Heart right ventricle (tissue), 16 donors: ENCODE measurements around the gene ITGA4. TPM values are rescaled to one million over a fixed set of nuclear protein-coding genes. Genes with fewer than 3 reads are reported as not detected.

Experiments used
- ATAC-seq, 8 donors: fragments of 200-7000 bp; cut with Tn5 transposase; one replicate each; pipeline ENCODE4 v1.9.1; 2020; ENCODE audit warnings: mild to moderate bottlenecking in 8 of 8, moderate library complexity in 8 of 8, moderate number of reproducible peaks in 1 of 8
- DNase-seq, 2 donors: peaks; one replicate each; pipeline ENCODE4 v3.0.0-alpha.2; 2020
- H3K27ac ChIP-seq, 10 donors: fragments of 200-600 bp; sonication (generic) in 2 of 10; one replicate each; pipeline versions ENCODE4 v1.5.0 to v1.8.0; 2020 to 2022; ENCODE audit warnings: mild to moderate bottlenecking in 3 of 10
- H3K27me3 ChIP-seq, 7 donors: fragments of 200-600 bp; one replicate each; pipeline ENCODE4 v1.8.0; 2021 to 2022; ENCODE audit warnings: mild to moderate bottlenecking in 2 of 7
- H3K36me3 ChIP-seq, 9 donors: fragments of 200-600 bp; sonication (generic) in 1 of 9; one replicate each; pipeline versions ENCODE4 v1.5.0 to v1.8.0; 2020 to 2022; ENCODE audit warnings: mild to moderate bottlenecking in 2 of 9
- H3K4me1 ChIP-seq, 9 donors: fragments of 200-600 bp; sonication (generic) in 1 of 9; one replicate each; pipeline versions ENCODE4 v1.5.0 to v1.8.0; 2020 to 2022; ENCODE audit warnings: mild to moderate bottlenecking in 4 of 9
- H3K4me3 ChIP-seq, 10 donors: fragments of 200-600 bp; sonication (generic) in 2 of 10; one replicate each; pipeline versions ENCODE4 v1.5.0 to v1.8.0; 2020 to 2022; ENCODE audit warnings: mild to moderate bottlenecking in 7 of 10, moderate library complexity in 2 of 10
- H3K9me3 ChIP-seq, 11 donors: fragments of 200-600 bp in 10 of 11; sonication (generic) in 2 of 11; one replicate each; pipeline versions ENCODE4 v1.5.0 to v1.8.0; 2013 to 2022; ENCODE audit warnings: mild to moderate bottlenecking in 2 of 11, control low read depth in 1 of 11, moderate library complexity in 1 of 11
- CTCF ChIP-seq, 9 donors: fragments of 200-600 bp; sonication (generic) in 2 of 9; IDR thresholded peaks; one replicate each; pipeline versions ENCODE4 v1.5.0 to v1.8.0; 2021 to 2022; ENCODE audit warnings: antibody characterized with exemption in 9 of 9, mild to moderate bottlenecking in 5 of 9, moderate library complexity in 1 of 9
- WGBS, 2 donors: extraction: QIAGEN DNeasy Blood & Tissue Kit; methylation state at CpG; one replicate each; pipeline ENCODE4 v1.1.7; 2013; ENCODE audit warnings: inconsistent platforms in 1 of 2; 5-methylcytosine and 5-hydroxymethylcytosine counted together
- intact Hi-C, 10 donors: fragments of 100-400 bp; cut with DNase I; formaldehyde crosslinking; loops; one replicate each; pipeline versions ENCODE4 v1.11.1 to v1.14.2; 2022
- polyA plus RNA-seq, 2 donors: library from polyadenylated mRNA; stranded (reverse); fragments of 200-250 nt; gene quantifications; one replicate each; pipeline ENCODE4 v1.2.3, GENCODE V29; 2013
- total RNA-seq, 10 donors: library from RNA; stranded (reverse); fragmentation: NEBNext Ultra II Directional in 3 of 10; extraction: Animal tissue kit (Norgen Biotek cat#: 25700) in 3 of 10; gene quantifications; one replicate each; pipeline versions ENCODE4 v1.2.1 to v1.2.4, GENCODE V29; 2021 to 2023
- donor health status: Arrhythmogenic right ventricular cardiomyopathy.
- donor health status: ischemic (EF 13 %, LVEDD 7.1; RV severe dilation, severe dysfunction).
- donor health status: healthy with polysubstance abuse.
- donor health status: DM: no; HTN: yes; CAD: no.
- donor health status: DM: no; HTN: no; CAD: no.
- donor health status: ischemic (EF 25% LVEDD 6.9; RV normal size, moderate dysfunction).
- donor health status: ischemic (EF 25% LVEDD 5.7; RV mildly dilated, moderate dysfunction).
- donor health status: healthy.
- donor health status: DM: yes; HTN: yes; CAD: no.
- donor health status: Ischemic cardiomyopathy.
- donor health status: ischemic (EF 35%, LVEDD 5.7; RV mildly dilated, moderate dysfunction).
- donor health status: nonischemic (EF 11% LVEDD 7.7; RV severe dilation, severe dysfunction).
- donor health status: DM: yes; HTN: yes; CAD: no.
- donor health status: PGD.
- donor health status: ischemic (EF 29% LVEDD 5.4; RV normal size, mild dysfunction).
- donor health status: nonischemic (EF 23%, LVEDD 6.1; RV moderate dilation, normal function).

The ITGA4 gene
- total and polyA plus RNA-seq, 12 donors, result 0.29 to 9.2 (median 1.4) TPM

DNA sequence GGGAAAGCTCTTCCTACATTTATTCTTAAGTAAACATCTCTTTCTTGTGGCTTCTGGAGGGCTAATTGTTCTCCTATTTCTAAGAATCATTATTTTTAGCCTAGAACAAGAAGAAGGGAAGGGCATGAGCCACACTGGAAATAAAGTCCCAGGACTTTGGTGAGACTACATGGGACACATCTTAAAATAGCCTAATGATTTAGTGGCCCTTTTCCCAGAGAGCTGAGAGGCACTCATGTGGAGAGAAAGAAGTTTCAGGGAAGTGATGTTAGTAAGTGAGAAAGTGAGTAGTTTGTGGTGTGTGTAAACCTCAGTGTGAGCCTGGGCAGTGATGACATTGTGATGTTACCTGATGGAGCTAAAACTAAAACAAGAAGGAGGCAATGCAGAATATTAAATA is 14.6 kb downstream of the ITGA4 start:
- no peaks in the 10 kb centered on the region for H3K9me3 ChIP-seq
- peaks cover 0 to 36% (median 0%) of the 10 kb centered on the region in 9 donors for H3K4me1 ChIP-seq
- no peaks in the 10 kb centered on the region for H3K27me3 ChIP-seq
- no peak for TF ChIP-seq CTCF (IDR thresholded peaks at IDR 0.05)
- peak in 4 of 8 donors; percentile 24 to 96 (median 58) for ATAC-seq
- H3K27ac ChIP-seq, result peak overlapping the region in 1 of 10 donors; percentile 42
- peaks cover 0 to 18% (median 0%) of the 10 kb centered on the region in 9 donors for H3K36me3 ChIP-seq
- no peak for DNase-seq
- intact Hi-C loops, result no loop called here
- H3K4me3 ChIP-seq, result no peak overlapping the region

- Histone ChIP-seq H3K27me3 (no peaks in the 10 kb centered on the region), H3K27ac (no peak overlapping the region), H3K4me1 (peaks cover 0 to 33% (median 0%) of the 10 kb centered on the region in 9 donors), H3K4me3 (no peak overlapping the region), H3K36me3 (peaks cover 0 to 25% (median 0%) of the 10 kb centered on the region in 9 donors), H3K9me3 (no peaks in the 10 kb centered on the region)
- intact Hi-C loops, result no loop called here
- ATAC-seq (no peak), DNase-seq (no peak)
- 89 to 90% methylated on average over 6 of the region's 6 CpGs for WGBS, 2 donors
- no peak for TF ChIP-seq CTCF (IDR thresholded peaks at IDR 0.05)
Observed at GRCh38 chr2:181472990-181473389, 15.8 kb downstream of the ITGA4 start.

- H3K27me3 ChIP-seq, result no peaks in the 10 kb centered on the region
- DNase-seq, result no peak
- 63 to 64% methylated on average over 3 of the region's 3 CpGs for WGBS, 2 donors
- peaks cover 0 to 25% (median 0%) of the 10 kb centered on the region in 9 donors for H3K36me3 ChIP-seq
- no peak overlapping the region for H3K4me3 ChIP-seq
- TF ChIP-seq CTCF (IDR thresholded peaks at IDR 0.05), result no peak
- H3K9me3 ChIP-seq, result no peaks in the 10 kb centered on the region
- no peak for ATAC-seq
- intact Hi-C loops, result no loop called here
- H3K4me1 ChIP-seq, result peaks cover 0 to 26% (median 0%) of the 10 kb centered on the region in 9 donors
- H3K27ac ChIP-seq, result no peak overlapping the region
Observed at GRCh38 chr2:181474222-181474881, 17.2 kb downstream of the ITGA4 start.

DNA sequence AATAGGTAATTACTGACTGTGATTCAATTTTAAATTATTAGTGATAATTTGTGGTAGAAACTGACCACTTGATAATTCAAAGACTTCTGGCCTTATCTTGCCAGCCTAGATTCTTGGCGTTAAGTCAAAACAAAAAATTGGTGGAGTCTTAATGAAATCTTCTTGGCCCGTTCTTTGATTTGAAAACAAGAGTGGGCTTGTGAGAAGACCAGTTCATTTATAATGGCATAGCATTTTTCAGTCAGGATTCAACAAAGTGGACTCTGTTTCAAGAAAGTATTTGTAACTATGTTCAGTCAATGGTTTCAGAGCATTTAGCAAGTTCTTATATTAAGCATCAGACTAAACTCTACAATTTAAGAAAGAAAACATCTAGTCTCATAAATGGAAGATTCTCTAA is 26.0 kb downstream of the ITGA4 start:
- ATAC-seq (no peak), DNase-seq (no peak)
- Histone ChIP-seq H3K4me1 (no peaks in the 10 kb centered on the region), H3K36me3 (peaks cover 0 to 74% (median 0%) of the 10 kb centered on the region in 9 donors), H3K27ac (no peak overlapping the region), H3K4me3 (no peak overlapping the region), H3K9me3 (no peaks in the 10 kb centered on the region), H3K27me3 (no peaks in the 10 kb centered on the region)
- no peak for TF ChIP-seq CTCF (IDR thresholded peaks at IDR 0.05)
- WGBS, 2 donors, result 80 to 85% methylated on average over 2 of the region's 2 CpGs
- intact Hi-C loops, result no loop called here
